ENCODE measurements around the gene PLIN4. TPM values are rescaled to one million over a fixed set of nuclear protein-coding genes. Genes with fewer than 3 reads are reported as not detected.

The PLIN4 gene
- total and polyA plus RNA-seq, 10 of the 15 experiments (the other 5 are each of a cell fraction or from before 2014, with no cell fraction given), result 0.01 to 0.11 (median 0.05) TPM; not detected in 2

- no peak for TF ChIP-seq PKNOX1 (IDR thresholded peaks at IDR 0.05)
- TF ChIP-seq PAX5 (IDR thresholded peaks at IDR 0.05; ENCODE audit: borderline replicate concordance, low read depth, low read length), result no peak
These were observed 6.8 kb downstream of the PLIN4 start (continued) for GRCh38 chr19:4511300-4512054.

- Histone ChIP-seq H3K4me3 (no peak overlapping the region), H4K20me1 (ENCODE audit: control insufficient read depth, insufficient read depth) (no peaks in the 10 kb centered on the region), H3K4me1 (ENCODE audit: control insufficient read depth, insufficient read depth, low read length) (no peaks in the 10 kb centered on the region), H2AFZ (ENCODE audit: control insufficient read depth, low read depth, low read length) (no peak overlapping the region), H3K79me2 (ENCODE audit: control insufficient read depth, insufficient read depth, low read length) (no peaks in the 10 kb centered on the region), H3K36me3 (ENCODE audit: control insufficient read depth in 2 of 2, insufficient read depth in 2 of 2, low read length in 1 of 2) (no peaks in the 10 kb centered on the region), H3K27ac (ENCODE audit: control insufficient read depth, insufficient read depth) (no peak overlapping the region), H3K9ac (ENCODE audit: control insufficient read depth, insufficient read depth, low read length) (no peak overlapping the region), H3K4me2 (ENCODE audit: control insufficient read depth, insufficient read depth) (no peak overlapping the region), H3K9me3 (replicated peaks; ENCODE audit: control insufficient read depth, insufficient read depth, low read length) (no peaks in the 10 kb centered on the region), H3K27me3 (replicated peaks in 1 of 2; ENCODE audit: control insufficient read depth in 2 of 2, insufficient read depth in 2 of 2, low read length in 1 of 2) (no peaks in the 10 kb centered on the region)
- FAIRE-seq, result no peak
- CTCF ChIA-PET, result no interaction called here
- no peak for DNase-seq (ENCODE audit: low read depth, low spot score)
- ATAC-seq, result no peak; the same call in 2 of the 3 replicates
- POLR2A ChIA-PET, result interaction anchor here (0.6 kb wide), 1 partner anchor 262 kb away, joined by 3 read pairs; no protein-coding TSS in a partner anchor
- SMC1A ChIA-PET (ENCODE audit: uncharacterized antibody, unreplicated experiment), result no interaction called here
- no peak for TF ChIP-seq USF1 (IDR thresholded peaks at IDR 0.05; ENCODE audit: borderline replicate concordance, extremely low read length, insufficient read depth, low read depth, low read length)
- no peak for TF ChIP-seq SIN3A (IDR thresholded peaks at IDR 0.05; ENCODE audit: low read depth, low read length)
- no peak for TF ChIP-seq POU2F2 (IDR thresholded peaks at IDR 0.05; ENCODE audit: borderline replicate concordance, low read depth, low read length)
- no peak for TF ChIP-seq PAX5 (IDR thresholded peaks at IDR 0.05; ENCODE audit: borderline replicate concordance, low read depth, low read length)
- no peak for TF ChIP-seq KDM1A (IDR thresholded peaks at IDR 0.05; ENCODE audit: borderline replicate concordance)
- no peak for TF ChIP-seq SUPT20H (IDR thresholded peaks at IDR 0.05; ENCODE audit: borderline replicate concordance, control insufficient read depth, low read depth, low read length)
- no peak for TF ChIP-seq TCF12 (IDR thresholded peaks at IDR 0.05; ENCODE audit: low read depth, low read length)
- TF ChIP-seq ETV6 (conservative IDR thresholded peaks at IDR 0.05 in 1 of 2, IDR thresholded peaks at IDR 0.05 in 1 of 2; ENCODE audit: borderline replicate concordance in 1 of 2, low read depth in 1 of 2), result no peak
- RAD21 ChIA-PET (ENCODE audit: unreplicated experiment), result no interaction called here
- in situ Hi-C loops (cut with MboI) (no loop called here), intact Hi-C loops (cut with micrococcal nuclease; ENCODE audit: unreplicated experiment) (no loop called here)
- no TSS peak for BruUV-seq (replicated peaks)
- WGBS (ENCODE audit: insufficient coverage, insufficient replicate concordance, low lambda C conversion rate, missing lambda C conversion rate), result 82% methylated on average over 37 of the region's 37 CpGs
These were observed 7.6 kb downstream of the PLIN4 start for GRCh38 chr19:4510435-4511255.
